ENCODE results near the gene CNOT3. TPM values are rescaled to one million over a fixed set of nuclear protein-coding genes. Genes with fewer than 3 reads are reported as not detected.

CNOT3 gene
- total and polyA plus RNA-seq, 9 of the 15 experiments (the other 6 are each of a cell fraction or from before 2014, with no cell fraction given), result 0.27 to 60.4 (median 9.9) TPM

GRCh38 chr19:54102421-54103169, 35.0 kb upstream of the CNOT3 start, which contains the start of gene NDUFA3 (continued):
- no peak for TF ChIP-seq MXI1 (IDR thresholded peaks at IDR 0.05; ENCODE audit: low read depth, low read length)
- TF ChIP-seq NFYB (IDR thresholded peaks at IDR 0.05; ENCODE audit: extremely low read depth, insufficient read length), result no peak
- TF ChIP-seq NR4A1 (CRISPR knock-in tag; IDR thresholded peaks at IDR 0.05), result no peak
- no peak for TF ChIP-seq NR4A1 (tag; IDR thresholded peaks at IDR 0.05)
- TF ChIP-seq TAF15 (IDR thresholded peaks at IDR 0.05; ENCODE audit: low read depth, low read length), result no peak
- peak; percentile 68; the same call in 1 of the 2 replicates for TF ChIP-seq BHLHE40 (IDR thresholded peaks at IDR 0.05; ENCODE audit: low read length)
- no peak for TF ChIP-seq NEUROD1 (IDR thresholded peaks at IDR 0.05; ENCODE audit: borderline replicate concordance, low read depth, low read length, partially characterized antibody)
- TF ChIP-seq CAMTA2 (CRISPR knock-in tag; conservative IDR thresholded peaks at IDR 0.05), result no peak
- TF ChIP-seq ZNF197 (CRISPR knock-in tag; IDR thresholded peaks at IDR 0.05; ENCODE audit: low read depth), result 0 out of 2 replicates have a peak, but pooled peaks have one; percentile 46
- no peak for TF ChIP-seq THRB (CRISPR knock-in tag; conservative IDR thresholded peaks at IDR 0.05)
- no peak for TF ChIP-seq HNRNPLL (IDR thresholded peaks at IDR 0.05; ENCODE audit: low read depth, low read length, poor library complexity, severe bottlenecking)
- TF ChIP-seq NFE2 (IDR thresholded peaks at IDR 0.05; ENCODE audit: low read depth), result no peak
- TF ChIP-seq ZNF644 (tag; IDR thresholded peaks at IDR 0.05; ENCODE audit: low read depth), result no peak
- no peak for TF ChIP-seq TEAD4 (IDR thresholded peaks at IDR 0.05; ENCODE audit: low read length)
- no peak for TF ChIP-seq TEAD4 (CRISPR knock-in tag; IDR thresholded peaks at IDR 0.05; ENCODE audit: borderline replicate concordance)
- TF ChIP-seq DPF2 (IDR thresholded peaks at IDR 0.05), result peak; percentile 36; the same call in 1 of the 2 replicates
- peak; percentile 55; the same call in 1 of the 2 replicates for TF ChIP-seq ZNF24 (IDR thresholded peaks at IDR 0.05)
- no peak for TF ChIP-seq MED1 (CRISPR knock-in tag; IDR thresholded peaks at IDR 0.05; ENCODE audit: borderline replicate concordance)
- TF ChIP-seq ZNF707 (CRISPR knock-in tag; conservative IDR thresholded peaks at IDR 0.05), result no peak
- TF ChIP-seq CHD2 (IDR thresholded peaks at IDR 0.05; ENCODE audit: low read depth, low read length), result peak; percentile 66; the same call in 1 of the 2 replicates
- no peak for TF ChIP-seq PHF21A (IDR thresholded peaks at IDR 0.05; ENCODE audit: borderline replicate concordance, low read depth)
- TF ChIP-seq GATAD2A (IDR thresholded peaks at IDR 0.05), result no peak
- peak; percentile 72; the same call in 1 of the 2 replicates for TF ChIP-seq SPI1 (IDR thresholded peaks at IDR 0.05; ENCODE audit: borderline replicate concordance, low read depth, low read length)
- peak; percentile 80 for TF ChIP-seq TBP (optimal IDR thresholded peaks at IDR 0.05; ENCODE audit: low read depth, low read length)
- no peak; the same call in 1 of the 2 replicates for TF ChIP-seq BRD4 (IDR thresholded peaks at IDR 0.05)
- TF ChIP-seq MBD2 (IDR thresholded peaks at IDR 0.05; ENCODE audit: borderline replicate concordance, low read depth), result peak; percentile 86
- no peak for TF ChIP-seq NR1H2 (CRISPR knock-in tag; IDR thresholded peaks at IDR 0.05)
- TF ChIP-seq ZNF436 (CRISPR knock-in tag; IDR thresholded peaks at IDR 0.05), result no peak
- no peak for TF ChIP-seq MEF2A (IDR thresholded peaks at IDR 0.05; ENCODE audit: control insufficient read depth, low read depth, low read length)
- TF ChIP-seq CREB3L1 (IDR thresholded peaks at IDR 0.05; ENCODE audit: borderline replicate concordance, low read depth), result peak; percentile 90

Measured in K562 (cell line).